ENCODE data around the gene PCDH9.

PCDH9 gene

GRCh38 chr13:67147342-67148133, 82.6 kb downstream of the PCDH9 start:
- Histone ChIP-seq H3K4me3 (replicated peaks; ENCODE audit: low read depth, low read length) (no peak overlapping the region), H3K36me3 (ENCODE audit: control insufficient read depth, insufficient read depth, low read length) (no peaks in the 10 kb centered on the region), H3K27me3 (replicated peaks; ENCODE audit: control insufficient read depth, insufficient read depth, low read length) (no peaks in the 10 kb centered on the region)
- DNase-seq (ENCODE audit: extremely low read depth, insufficient read length) = no peak
- no peak for TF ChIP-seq CTCF (IDR thresholded peaks at IDR 0.05; ENCODE audit: insufficient read depth, low read length, poor library complexity, severe bottlenecking)

GRCh38 chr13:67146523-67147130, 83.5 kb downstream of the PCDH9 start:
- Histone ChIP-seq H3K27me3 (replicated peaks; ENCODE audit: control insufficient read depth, insufficient read depth, low read length) (no peaks in the 10 kb centered on the region), H3K4me3 (replicated peaks; ENCODE audit: low read depth, low read length) (no peak overlapping the region), H3K36me3 (ENCODE audit: control insufficient read depth, insufficient read depth, low read length) (no peaks in the 10 kb centered on the region)
- no peak for TF ChIP-seq CTCF (IDR thresholded peaks at IDR 0.05; ENCODE audit: insufficient read depth, low read length, poor library complexity, severe bottlenecking)
- DNase-seq (ENCODE audit: extremely low read depth, insufficient read length) = no peak

- Histone ChIP-seq H3K27me3 (replicated peaks; ENCODE audit: control insufficient read depth, insufficient read depth, low read length) (no peaks in the 10 kb centered on the region), H3K4me3 (replicated peaks; ENCODE audit: low read depth, low read length) (no peak overlapping the region), H3K36me3 (ENCODE audit: control insufficient read depth, insufficient read depth, low read length) (no peaks in the 10 kb centered on the region)
- no peak for TF ChIP-seq CTCF (IDR thresholded peaks at IDR 0.05; ENCODE audit: insufficient read depth, low read length, poor library complexity, severe bottlenecking)
- no peak for DNase-seq (ENCODE audit: extremely low read depth, insufficient read length)
Measured at GRCh38 chr13:67145950-67146349, 84.2 kb downstream of the PCDH9 start.

GRCh38 chr13:67143544-67144115, 86.5 kb downstream of the PCDH9 start:
- no peak for TF ChIP-seq CTCF (IDR thresholded peaks at IDR 0.05; ENCODE audit: insufficient read depth, low read length, poor library complexity, severe bottlenecking)
- Histone ChIP-seq H3K27me3 (replicated peaks; ENCODE audit: control insufficient read depth, insufficient read depth, low read length) (no peaks in the 10 kb centered on the region), H3K36me3 (ENCODE audit: control insufficient read depth, insufficient read depth, low read length) (no peaks in the 10 kb centered on the region), H3K4me3 (replicated peaks; ENCODE audit: low read depth, low read length) (no peak overlapping the region)
- DNase-seq (ENCODE audit: extremely low read depth, insufficient read length) = no peak

GRCh38 chr13:67140006-67140405, 90.1 kb downstream of the PCDH9 start:
- Histone ChIP-seq H3K36me3 (ENCODE audit: control insufficient read depth, insufficient read depth, low read length) (no peaks in the 10 kb centered on the region), H3K4me3 (replicated peaks; ENCODE audit: low read depth, low read length) (no peak overlapping the region), H3K27me3 (replicated peaks; ENCODE audit: control insufficient read depth, insufficient read depth, low read length) (no peaks in the 10 kb centered on the region)
- TF ChIP-seq CTCF (IDR thresholded peaks at IDR 0.05; ENCODE audit: insufficient read depth, low read length, poor library complexity, severe bottlenecking) = no peak
- no peak for DNase-seq (ENCODE audit: extremely low read depth, insufficient read length)
